Loucy (cell line): ENCODE results near the gene AADACL4.

ENCODE experiments used
- H2AFZ ChIP-seq: fragments of 200-600 bp; sonication (generic); 2 replicates; pipeline ENCODE4 v1.6.0; 2016; ENCODE audit warnings: antibody characterized with exemption, mild to moderate bottlenecking, low read length, moderate library complexity
- H3F3A ChIP-seq: fragments of 200-600 bp; 2 replicates; pipeline ENCODE4 v1.6.0; 2016; ENCODE audit warnings: antibody characterized with exemption, low read depth, mild to moderate bottlenecking
- H3K27me3 ChIP-seq: fragments of 200-600 bp; sonication (generic); 2 replicates; pipeline ENCODE4 v1.6.1; 2014; ENCODE audit warnings: low read length, mild to moderate bottlenecking; ENCODE audit not compliant: insufficient read depth, poor library complexity, severe bottlenecking
- H3K36me3 ChIP-seq: fragments of 200-600 bp; sonication (generic); 2 replicates; pipeline ENCODE4 v1.6.1; 2016; ENCODE audit warnings: low read length; ENCODE audit not compliant: insufficient read depth
- H3K4me1 ChIP-seq: fragments of 200-600 bp; sonication (generic); 2 replicates; pipeline ENCODE4 v1.5.1; 2014; ENCODE audit warnings: low read length, mild to moderate bottlenecking; ENCODE audit not compliant: insufficient read depth, poor library complexity, severe bottlenecking
- H3K4me2 ChIP-seq: fragments of 200-600 bp; sonication (generic); 2 replicates; pipeline ENCODE4 v1.6.0; 2014; ENCODE audit warnings: antibody characterized with exemption, low read length, low read depth, mild to moderate bottlenecking; ENCODE audit not compliant: poor library complexity, severe bottlenecking
- H3K4me3 ChIP-seq: fragments of 200-600 bp; sonication (generic); 2 replicates; pipeline ENCODE4 v1.5.1; 2014; ENCODE audit warnings: low read length, mild to moderate bottlenecking, mixed read lengths; ENCODE audit not compliant: poor library complexity, severe bottlenecking
- H3K79me2 ChIP-seq: fragments of 200-600 bp; sonication (generic); 2 replicates; pipeline ENCODE4 v1.6.1; 2014; ENCODE audit warnings: low read length; ENCODE audit not compliant: insufficient read depth
- H3K9ac ChIP-seq: fragments of 200-600 bp; sonication (generic); 2 replicates; pipeline ENCODE4 v1.6.0; 2014; ENCODE audit warnings: mild to moderate bottlenecking, low read depth, low read length, moderate library complexity; ENCODE audit not compliant: poor library complexity, severe bottlenecking
- H3K9me2 ChIP-seq: fragments of 200-600 bp; sonication (generic); replicated peaks from 2 replicates; pipeline ENCODE4 v1.6.1; 2016; ENCODE audit warnings: low read depth, low read length, mixed read lengths
- H3K9me3 ChIP-seq: fragments of 200-600 bp; sonication (generic); 2 replicates; pipeline ENCODE4 v1.6.1; 2014; ENCODE audit warnings: mild to moderate bottlenecking, antibody characterized with exemption, low read length, low read depth; ENCODE audit not compliant: insufficient read depth
- H4K20me1 ChIP-seq: fragments of 200-600 bp; sonication (generic); 2 replicates; pipeline ENCODE4 v1.6.0; 2014; ENCODE audit warnings: antibody characterized with exemption, low read length, mild to moderate bottlenecking; ENCODE audit not compliant: insufficient read depth, poor library complexity, severe bottlenecking
- EZH2phosphoT487 ChIP-seq: fragments of 200-600 bp; IDR thresholded peaks from 2 replicates; pipeline ENCODE4 v1.6.1; 2018; ENCODE audit warnings: antibody characterized with exemption, mild to moderate bottlenecking, moderate library complexity, borderline replicate concordance
- TF ChIP-seq, protein P1 (sequence below): fragments of 200-600 bp; sonication (generic); conservative IDR thresholded peaks from 2 replicates; pipeline ENCODE4 v1.5.1; 2014; ENCODE audit warnings: mild to moderate bottlenecking, antibody characterized with exemption, low read length

Gene AADACL4

DNA sequence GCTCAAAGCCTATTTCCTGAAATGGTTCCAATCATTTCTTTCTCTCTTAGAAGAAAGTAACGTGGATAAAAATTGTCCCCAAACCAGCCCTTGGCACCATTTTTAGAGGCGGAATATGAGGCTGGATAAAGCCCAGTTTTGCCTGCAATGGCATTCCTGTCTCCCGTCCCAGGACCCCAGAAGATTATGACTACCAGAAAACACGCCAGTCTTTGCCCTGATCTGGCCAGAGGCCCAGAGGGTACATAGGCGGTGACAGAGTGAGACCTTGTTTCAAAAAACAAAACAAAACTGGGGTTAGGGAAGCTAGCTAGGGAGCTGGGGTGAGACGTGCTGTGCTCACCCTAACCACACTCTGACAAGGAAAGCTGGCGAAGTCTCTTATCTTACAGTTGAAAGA, at the start of gene AADACL4:
Gene AADACL4 (plus strand): TSS at position 301 of the 400 bp plus-strand sequence. CDS start 462 bp downstream, outside the sequence.
- Histone ChIP-seq H3K36me3 (no peaks in the 10 kb centered on the region), H3K4me2 (no peak within 1 kb of the TSS), H3F3A (no peaks in the 10 kb centered on the region), H4K20me1 (no peaks in the 10 kb centered on the region), H3K79me2 (no peaks in the 10 kb centered on the region), H3K4me1 (no peaks in the 10 kb centered on the region), H3K9me2 (no peaks in the 10 kb centered on the region), H3K9me3 (peaks cover 13% of the 10 kb centered on the region; the same call in 1 of the 2 replicates), H3K27me3 (no peaks in the 10 kb centered on the region), H2AFZ (no peak within 1 kb of the TSS), H3K4me3 (no peak within 1 kb of the TSS), H3K9ac (no peak within 1 kb of the TSS)
- TF ChIP-seq, protein P1, sequence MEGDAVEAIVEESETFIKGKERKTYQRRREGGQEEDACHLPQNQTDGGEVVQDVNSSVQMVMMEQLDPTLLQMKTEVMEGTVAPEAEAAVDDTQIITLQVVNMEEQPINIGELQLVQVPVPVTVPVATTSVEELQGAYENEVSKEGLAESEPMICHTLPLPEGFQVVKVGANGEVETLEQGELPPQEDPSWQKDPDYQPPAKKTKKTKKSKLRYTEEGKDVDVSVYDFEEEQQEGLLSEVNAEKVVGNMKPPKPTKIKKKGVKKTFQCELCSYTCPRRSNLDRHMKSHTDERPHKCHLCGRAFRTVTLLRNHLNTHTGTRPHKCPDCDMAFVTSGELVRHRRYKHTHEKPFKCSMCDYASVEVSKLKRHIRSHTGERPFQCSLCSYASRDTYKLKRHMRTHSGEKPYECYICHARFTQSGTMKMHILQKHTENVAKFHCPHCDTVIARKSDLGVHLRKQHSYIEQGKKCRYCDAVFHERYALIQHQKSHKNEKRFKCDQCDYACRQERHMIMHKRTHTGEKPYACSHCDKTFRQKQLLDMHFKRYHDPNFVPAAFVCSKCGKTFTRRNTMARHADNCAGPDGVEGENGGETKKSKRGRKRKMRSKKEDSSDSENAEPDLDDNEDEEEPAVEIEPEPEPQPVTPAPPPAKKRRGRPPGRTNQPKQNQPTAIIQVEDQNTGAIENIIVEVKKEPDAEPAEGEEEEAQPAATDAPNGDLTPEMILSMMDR, result no peak
- TF ChIP-seq EZH2phosphoT487, result no peak

DNA sequence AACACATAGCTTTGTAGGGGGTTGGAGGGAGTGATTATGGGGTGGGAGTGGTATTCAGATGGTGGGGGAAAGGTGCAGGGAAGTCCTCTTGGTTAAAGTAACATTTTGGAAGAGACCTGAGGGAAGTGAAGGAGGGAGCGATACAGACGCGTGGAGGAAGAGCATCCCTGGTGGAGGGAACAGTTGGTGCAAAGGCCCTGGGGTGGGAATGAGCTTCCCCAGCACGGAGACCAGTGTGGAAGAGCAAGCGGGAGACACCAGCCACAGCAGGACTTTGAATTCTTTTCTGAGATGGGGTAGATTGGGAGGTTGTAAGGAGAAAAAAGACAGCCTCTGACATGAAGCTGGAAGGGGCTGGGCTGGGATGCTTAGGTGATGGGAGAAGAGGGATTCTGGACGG, 49.4 kb upstream of the AADACL4 start:
- no peak overlapping the region for H2AFZ ChIP-seq
- H3K36me3 ChIP-seq, result no peaks in the 10 kb centered on the region
- H3K79me2 ChIP-seq, result no peaks in the 10 kb centered on the region; the same call in 1 of the 2 replicates
- no peaks in the 10 kb centered on the region for H3K9me2 ChIP-seq
- H3K4me3 ChIP-seq, result no peak overlapping the region
- no peaks in the 10 kb centered on the region for H4K20me1 ChIP-seq
- no peak overlapping the region for H3K4me2 ChIP-seq
- H3K27me3 ChIP-seq, result no peaks in the 10 kb centered on the region
- TF ChIP-seq EZH2phosphoT487, result no peak
- TF ChIP-seq, protein P1, result no peak
- no peaks in the 10 kb centered on the region for H3K9me3 ChIP-seq
- H3K9ac ChIP-seq, result no peak overlapping the region
- no peaks in the 10 kb centered on the region for H3K4me1 ChIP-seq
- no peaks in the 10 kb centered on the region for H3F3A ChIP-seq

DNA sequence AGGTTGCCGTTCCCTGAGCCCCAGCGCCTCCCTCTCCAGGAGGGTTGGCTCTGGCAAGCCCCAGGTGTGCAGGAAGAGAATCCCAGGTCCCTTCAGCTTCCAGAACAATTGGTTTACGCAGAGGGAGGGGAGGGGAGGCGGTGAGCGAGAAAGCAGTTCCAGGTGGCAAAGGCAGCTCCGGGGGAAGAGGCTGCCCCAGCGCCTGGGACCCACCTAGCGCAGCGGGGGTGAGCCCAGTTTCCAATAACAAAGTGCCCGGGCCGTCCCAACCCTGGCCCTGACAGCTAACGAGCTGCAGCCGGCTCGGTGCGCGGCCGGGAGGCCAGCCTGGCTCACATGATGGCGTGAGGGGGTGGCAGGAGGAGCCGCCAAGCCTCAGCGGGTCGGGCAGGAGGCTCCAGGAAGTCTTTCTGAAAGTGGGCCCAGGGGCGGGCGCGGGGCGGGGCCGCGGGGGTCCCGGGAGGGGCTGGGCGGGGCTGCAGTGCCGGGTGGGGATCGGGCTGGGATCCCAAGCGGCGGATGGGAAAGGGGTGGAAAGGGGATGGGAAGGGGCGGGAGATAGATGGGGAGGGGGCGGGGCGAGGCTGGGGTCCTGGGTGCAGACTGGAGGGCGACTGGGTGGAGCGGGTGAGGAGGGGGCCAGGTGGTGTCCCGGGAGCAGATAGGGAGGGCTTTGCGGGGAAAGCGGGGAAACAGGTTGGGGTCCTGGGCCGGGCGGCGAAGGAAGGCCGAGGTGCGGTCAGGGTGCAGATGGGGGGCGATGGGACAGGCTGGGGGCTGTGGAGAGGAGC, 48.7 kb upstream of the AADACL4 start:
- Histone ChIP-seq H3K9me2 (no peaks in the 10 kb centered on the region), H4K20me1 (no peaks in the 10 kb centered on the region), H3K36me3 (no peaks in the 10 kb centered on the region; the same call in 1 of the 2 replicates), H3F3A (no peaks in the 10 kb centered on the region), H3K4me1 (no peaks in the 10 kb centered on the region), H3K9ac (no peak overlapping the region), H3K4me2 (no peak overlapping the region), H3K9me3 (no peaks in the 10 kb centered on the region), H2AFZ (no peak overlapping the region), H3K27me3 (no peaks in the 10 kb centered on the region), H3K79me2 (no peaks in the 10 kb centered on the region; the same call in 1 of the 2 replicates), H3K4me3 (no peak overlapping the region)
- TF ChIP-seq, protein P1, result no peak
- no peak for TF ChIP-seq EZH2phosphoT487
